GM12872 (cell line): ENCODE data around the gene ACSL6.

Source experiments
- CTCF ChIP-seq: IDR thresholded peaks from 3 replicates; pipeline ENCODE4 v1.5.1; 2011; ENCODE audit warnings: low read depth, mild to moderate bottlenecking, low read length, moderate library complexity; ENCODE audit not compliant: insufficient read depth

ACSL6 gene

GRCh38 chr5:132056610-132057497, 45.4 kb upstream of the ACSL6 start:
- no peak for TF ChIP-seq CTCF

GRCh38 chr5:132055808-132056609, 44.6 kb upstream of the ACSL6 start:
- no peak for TF ChIP-seq CTCF

- no peak for TF ChIP-seq CTCF
Measured at GRCh38 chr5:132055441-132055807, 44.0 kb upstream of the ACSL6 start.

- TF ChIP-seq CTCF: no peak
Measured at GRCh38 chr5:132054697-132055440, 43.4 kb upstream of the ACSL6 start.

- TF ChIP-seq CTCF: no peak
Measured at GRCh38 chr5:132054031-132054696, 42.7 kb upstream of the ACSL6 start.

- TF ChIP-seq CTCF: no peak
Measured at GRCh38 chr5:132053483-132053882, 42.0 kb upstream of the ACSL6 start.
